ENCODE measurements around the gene SSR1.
A peak's percentile ranks its signal among the peaks of the same experiment; 100 is the strongest.
"Not testable (repeated sequence)": the region's sequence is repeated elsewhere in the genome, so short reads cannot be mapped to it uniquely, and the experiment has no call there.

Gene SSR1

GRCh38 chr6:7274525-7274924 is 38.5 kb downstream of the SSR1 start:
- DNase-seq: not testable (repeated sequence)

GRCh38 chr6:7273709-7274108 is 39.3 kb downstream of the SSR1 start:
- no peak for DNase-seq

GRCh38 chr6:7271205-7271534 is 41.8 kb downstream of the SSR1 start:
- no peak for DNase-seq

GRCh38 chr6:7270320-7271204 is 42.4 kb downstream of the SSR1 start:
- DNase-seq: no peak

- no peak for DNase-seq
These were observed 43.2 kb downstream of the SSR1 start for GRCh38 chr6:7269816-7270215.

- DNase-seq: no peak
These were observed 44.0 kb downstream of the SSR1 start for GRCh38 chr6:7268816-7269555.

GRCh38 chr6:7268362-7268761 is 44.6 kb downstream of the SSR1 start:
- DNase-seq: no peak

- no peak for DNase-seq
These were observed 45.4 kb downstream of the SSR1 start for GRCh38 chr6:7267466-7268091.

- DNase-seq: no peak
These were observed 45.9 kb downstream of the SSR1 start for GRCh38 chr6:7267071-7267465.

- not testable (repeated sequence) for DNase-seq
These were observed 47.6 kb downstream of the SSR1 start for GRCh38 chr6:7265385-7265726.

- DNase-seq: no peak
These were observed 48.2 kb downstream of the SSR1 start for GRCh38 chr6:7264686-7265384.

- no peak for DNase-seq
These were observed 49.0 kb downstream of the SSR1 start for GRCh38 chr6:7264041-7264440.

GRCh38 chr6:7263519-7263805 is 49.5 kb downstream of the SSR1 start:
- not testable (repeated sequence) for DNase-seq

GRCh38 chr6:7262746-7263518 is 50.1 kb downstream of the SSR1 start:
- DNase-seq: no peak

GRCh38 chr6:7261852-7262461 is 51.0 kb downstream of the SSR1 start:
- DNase-seq: peak; percentile 20 to 22

GRCh38 chr6:7261032-7261841 is 51.8 kb downstream of the SSR1 start:
- DNase-seq: peak; percentile 69 to 86

GRCh38 chr6:7260291-7261031 is 52.5 kb downstream of the SSR1 start:
- DNase-seq: no peak

GRCh38 chr6:7258231-7258763 is 54.7 kb downstream of the SSR1 start:
- no peak for DNase-seq

- no peak for DNase-seq
These were observed 55.3 kb downstream of the SSR1 start for GRCh38 chr6:7257521-7258230.

- no peak for DNase-seq
These were observed 56.2 kb downstream of the SSR1 start for GRCh38 chr6:7256785-7257184.
